Measurements from ENCODE around the gene GFER. TPM values are rescaled to one million over a fixed set of nuclear protein-coding genes. Genes with fewer than 3 reads are reported as not detected.

GFER gene
- total RNA-seq, 2 donors from 2014 or later, result 31.9 to 41.7 TPM

GRCh38 chr16:1997494-1998359 lies 13.7 kb downstream of the GFER start:
- Mint-ChIP-seq H3K4me1 (ENCODE audit: low read depth in 2 of 2) (peaks cover 11 to 28% of the 10 kb centered on the region in 2 donors), H3K4me3 (no peak overlapping the region), H3K27ac (peak overlapping the region in 1 of 2 donors; percentile 39), H3K9me3 (no peaks in the 10 kb centered on the region), H3K27me3 (no peaks in the 10 kb centered on the region), H3K36me3 (no peaks in the 10 kb centered on the region)
- DNase-seq (ENCODE audit: low spot score) (no peak), ATAC-seq (no peak)

GRCh38 chr16:1998360-1998835 lies 14.4 kb downstream of the GFER start:
- Mint-ChIP-seq H3K9me3 (no peaks in the 10 kb centered on the region), H3K4me1 (ENCODE audit: low read depth in 2 of 2) (peaks cover 9 to 27% of the 10 kb centered on the region in 2 donors), H3K27ac (no peak overlapping the region), H3K27me3 (no peaks in the 10 kb centered on the region), H3K4me3 (no peak overlapping the region), H3K36me3 (no peaks in the 10 kb centered on the region)
- no peak for ATAC-seq
- no peak for DNase-seq (ENCODE audit: low spot score)

DNA sequence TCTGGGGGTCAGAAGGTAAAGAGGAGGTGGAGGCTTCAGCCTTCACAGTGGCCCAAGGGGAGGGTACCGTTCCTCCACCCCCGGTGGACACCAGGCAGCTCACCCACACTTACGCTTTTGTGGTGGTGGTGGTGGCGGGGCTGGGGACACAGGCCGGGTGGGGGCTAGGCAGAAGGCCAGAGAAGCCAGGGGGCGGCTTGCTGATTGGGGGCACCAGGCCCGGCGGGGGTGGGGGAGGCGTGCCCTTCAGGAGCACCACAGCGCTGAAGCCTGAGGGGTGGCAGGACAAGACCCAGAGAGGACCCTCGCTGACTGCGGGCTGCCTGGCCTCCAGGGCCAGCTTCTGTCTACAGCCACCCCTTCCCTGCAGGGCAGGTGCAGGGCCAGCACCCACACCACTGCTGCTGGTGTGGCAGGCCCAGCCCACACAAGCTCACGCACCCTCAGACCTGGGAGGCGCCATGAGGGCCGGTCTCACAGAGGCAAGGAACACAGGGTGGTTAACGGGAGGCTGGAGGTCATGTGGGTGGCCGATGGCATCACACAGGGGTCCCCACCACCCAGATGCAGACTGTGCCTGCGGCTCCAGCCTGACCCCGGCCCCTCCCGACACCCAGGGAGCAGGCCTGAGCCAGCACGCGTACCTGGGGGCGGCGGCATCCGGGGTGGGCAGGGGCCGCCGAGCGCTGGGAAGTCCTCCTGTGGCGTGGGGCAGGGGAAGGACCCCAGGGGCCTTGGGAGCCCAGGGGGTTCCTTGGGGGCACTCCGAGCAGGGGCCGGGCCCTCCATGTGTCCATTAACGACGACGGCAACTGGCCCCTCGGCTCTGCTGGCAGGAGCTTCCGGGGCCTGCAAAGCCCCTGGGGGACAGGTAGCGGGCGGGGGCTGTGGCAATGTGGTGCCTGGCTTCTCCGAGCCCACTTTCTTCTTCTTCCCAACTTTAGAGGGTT lies 15.1 kb downstream of the GFER start:
- no peak overlapping the region for H3K27ac Mint-ChIP-seq
- peaks cover 2 to 20% of the 10 kb centered on the region in 2 donors for H3K4me1 Mint-ChIP-seq (ENCODE audit: low read depth in 2 of 2)
- no peak for DNase-seq (ENCODE audit: low spot score)
- no peaks in the 10 kb centered on the region for H3K36me3 Mint-ChIP-seq
- ATAC-seq, result no peak
- H3K27me3 Mint-ChIP-seq, result no peaks in the 10 kb centered on the region
- H3K9me3 Mint-ChIP-seq, result no peaks in the 10 kb centered on the region
- H3K4me3 Mint-ChIP-seq, result no peak overlapping the region

DNA sequence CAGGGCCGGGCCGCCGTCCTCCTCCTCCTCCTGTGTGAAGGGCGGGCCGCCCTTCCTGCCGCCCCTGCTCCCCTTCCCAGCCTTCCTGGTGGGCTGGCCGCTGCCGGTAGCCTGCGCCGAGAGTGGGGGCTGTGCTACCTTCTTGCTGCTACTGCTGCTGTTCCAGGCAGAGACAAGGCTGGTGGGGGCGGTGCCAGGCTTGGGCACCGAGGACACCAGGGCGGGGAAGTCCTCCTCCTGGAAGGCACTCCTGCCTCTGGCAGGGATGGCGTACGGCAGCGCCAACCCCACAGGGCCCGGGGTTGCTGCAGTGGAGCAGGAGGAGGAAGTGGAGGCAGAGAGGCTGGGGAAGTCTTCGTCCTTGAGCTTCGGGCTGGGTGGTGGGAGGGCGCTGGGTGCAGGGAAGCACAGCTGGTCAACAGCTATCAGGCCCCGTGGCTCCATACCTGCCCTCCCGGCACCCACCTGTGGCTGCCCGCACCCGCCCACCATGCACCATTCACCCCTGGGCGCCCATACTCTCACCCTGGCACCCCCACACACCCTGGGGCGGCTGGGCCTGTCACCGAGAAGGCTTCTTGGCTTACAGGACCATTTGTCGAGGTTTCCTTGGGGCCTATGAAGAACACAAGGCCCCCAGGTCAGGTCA lies 16.0 kb downstream of the GFER start:
- Mint-ChIP-seq H3K27ac (no peak overlapping the region), H3K9me3 (no peaks in the 10 kb centered on the region)
- ATAC-seq, result no peak

DNA sequence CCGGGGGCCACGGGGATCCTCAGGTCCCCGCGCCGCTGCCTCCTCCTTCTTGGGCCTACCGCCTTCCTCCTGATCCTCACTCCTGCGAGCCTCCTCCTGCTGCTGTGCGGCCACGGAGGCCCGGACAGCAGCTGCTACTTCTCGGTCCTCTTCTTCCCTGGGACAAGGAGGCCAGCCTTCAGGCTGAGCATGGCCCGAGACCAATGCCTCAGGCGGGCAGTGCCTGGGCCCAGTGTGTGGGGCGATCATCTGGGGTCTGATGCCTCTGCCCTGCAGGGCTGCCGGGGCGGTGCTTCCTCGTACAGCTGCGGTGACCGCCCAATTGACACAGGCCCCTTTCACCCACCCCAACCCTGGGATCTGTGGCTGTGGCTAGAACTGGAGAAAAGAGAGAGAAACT lies 17.0 kb downstream of the GFER start:
- no peak overlapping the region for H3K4me3 Mint-ChIP-seq
- no peak for DNase-seq (ENCODE audit: low spot score)

More for the DNA sequence above, 16.0 kb downstream of the GFER start:
- Mint-ChIP-seq H3K36me3 (no peaks in the 10 kb centered on the region), H3K27me3 (no peaks in the 10 kb centered on the region), H3K4me3 (no peak overlapping the region), H3K4me1 (ENCODE audit: low read depth in 2 of 2) (peaks cover 0 to 21% of the 10 kb centered on the region in 2 donors)
- no peak for DNase-seq (ENCODE audit: low spot score)

DNA sequence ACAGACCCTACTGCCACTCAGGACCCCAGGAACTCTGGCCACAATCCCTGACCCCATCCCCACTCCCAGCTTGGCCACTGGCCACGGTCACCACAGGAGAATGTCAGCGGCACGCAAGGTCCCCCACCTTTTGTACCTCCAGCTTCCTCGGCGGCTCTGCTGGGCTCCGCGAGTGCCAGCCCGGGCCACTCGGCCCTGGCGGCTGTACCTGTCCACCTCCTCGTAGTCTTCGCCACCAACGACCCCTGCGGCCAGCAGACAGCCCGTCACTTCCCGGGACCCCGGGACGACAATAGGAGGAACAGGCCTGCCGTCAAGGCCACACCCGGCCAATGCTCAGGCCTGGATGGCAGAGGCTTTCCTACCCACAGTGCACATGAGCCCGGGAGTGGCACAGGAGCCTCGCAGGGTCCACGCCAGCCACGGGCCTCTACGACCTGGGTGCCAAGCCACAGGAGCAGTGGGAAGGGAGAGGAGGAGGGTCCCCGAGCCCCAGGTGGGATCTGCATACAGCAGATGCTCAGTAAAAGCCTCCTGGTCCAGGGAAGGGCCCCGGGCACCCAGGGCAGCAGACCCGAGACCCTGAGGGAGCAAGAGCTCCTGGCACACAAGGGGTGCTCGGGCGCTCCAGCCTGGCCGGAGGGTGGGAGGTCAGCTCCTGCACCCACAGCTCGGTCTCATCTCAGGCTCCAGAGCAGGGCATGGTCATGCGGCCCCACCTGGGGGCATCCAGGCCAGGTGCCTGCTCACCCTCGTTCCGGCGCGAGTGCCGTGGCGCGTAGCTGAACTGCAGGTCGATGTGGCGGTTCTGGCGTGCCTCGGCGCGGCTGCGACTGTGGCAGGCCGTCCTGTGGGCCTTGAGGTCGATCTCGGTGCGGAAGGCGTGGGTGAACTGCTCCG lies 17.7 kb downstream of the GFER start:
- ATAC-seq (no peak), DNase-seq (ENCODE audit: low spot score) (no peak)
- Mint-ChIP-seq H3K36me3 (no peaks in the 10 kb centered on the region), H3K4me1 (ENCODE audit: low read depth in 2 of 2) (peaks cover 9 to 17% of the 10 kb centered on the region in 2 donors), H3K4me3 (no peak overlapping the region), H3K27me3 (no peaks in the 10 kb centered on the region), H3K27ac (no peak overlapping the region), H3K9me3 (no peaks in the 10 kb centered on the region)

More for the DNA sequence above, 17.0 kb downstream of the GFER start:
- Mint-ChIP-seq H3K9me3 (no peaks in the 10 kb centered on the region), H3K27me3 (no peaks in the 10 kb centered on the region), H3K36me3 (no peaks in the 10 kb centered on the region), H3K27ac (no peak overlapping the region), H3K4me1 (ENCODE audit: low read depth in 2 of 2) (peaks cover 2 to 17% of the 10 kb centered on the region in 2 donors)
- ATAC-seq, result no peak

DNA sequence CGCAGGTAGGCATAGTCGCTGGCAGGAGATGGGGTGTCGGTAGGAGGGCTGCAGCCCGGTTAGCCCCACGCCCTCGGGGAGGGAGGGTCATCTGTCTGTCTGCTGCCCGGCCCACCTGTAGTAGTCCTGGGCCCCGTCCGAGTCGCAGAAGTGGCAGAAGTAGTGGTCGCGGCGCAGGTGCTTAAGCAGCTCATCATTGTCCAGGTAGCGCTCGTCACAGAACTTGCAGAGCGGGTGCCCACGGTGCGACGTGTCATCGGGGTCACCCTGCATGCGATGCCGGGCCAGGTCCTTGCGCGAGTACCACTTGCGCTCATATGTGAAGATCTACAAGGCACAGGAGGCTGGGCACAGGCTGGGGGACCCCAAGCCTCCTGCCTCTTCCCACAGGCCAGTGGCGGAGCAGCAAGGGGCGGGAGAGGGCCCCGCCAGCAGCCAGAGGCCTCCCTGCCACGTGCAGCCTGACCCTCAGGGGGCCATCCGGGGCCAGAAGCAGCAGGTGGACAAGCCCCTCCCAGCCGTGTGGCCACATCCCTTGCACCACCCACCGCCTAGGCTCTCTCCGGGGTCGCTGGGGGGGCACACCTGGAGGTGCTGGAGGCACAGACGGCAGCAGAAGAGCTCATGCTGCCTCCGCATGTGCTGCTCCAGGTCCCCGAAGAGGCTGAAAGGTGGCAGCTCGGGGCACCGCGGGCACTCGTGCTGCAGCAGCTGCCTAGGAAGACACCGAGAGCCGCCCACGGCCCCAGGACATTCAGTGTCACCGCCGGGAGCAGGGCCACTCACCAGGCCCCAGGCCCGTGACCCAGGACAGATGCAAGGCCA lies 18.6 kb downstream of the GFER start:
- no peak for ATAC-seq
- H3K27ac Mint-ChIP-seq, result no peak overlapping the region
- peaks cover 15 to 20% of the 10 kb centered on the region in 2 donors for H3K4me1 Mint-ChIP-seq (ENCODE audit: low read depth in 2 of 2)
- H3K4me3 Mint-ChIP-seq, result no peak overlapping the region
- no peaks in the 10 kb centered on the region for H3K9me3 Mint-ChIP-seq
- no peaks in the 10 kb centered on the region for H3K36me3 Mint-ChIP-seq
- no peak for DNase-seq (ENCODE audit: low spot score)
- H3K27me3 Mint-ChIP-seq, result no peaks in the 10 kb centered on the region

GRCh38 chr16:2003231-2003826 lies 19.3 kb downstream of the GFER start:
- H3K27ac Mint-ChIP-seq, result no peak overlapping the region
- H3K9me3 Mint-ChIP-seq, result no peaks in the 10 kb centered on the region
- DNase-seq (ENCODE audit: low spot score), result no peak
- no peak for ATAC-seq
- H3K36me3 Mint-ChIP-seq, result no peaks in the 10 kb centered on the region
- H3K4me3 Mint-ChIP-seq, result no peak overlapping the region
- H3K4me1 Mint-ChIP-seq (ENCODE audit: low read depth in 2 of 2), result peaks cover 22 to 24% of the 10 kb centered on the region in 2 donors
- no peaks in the 10 kb centered on the region for H3K27me3 Mint-ChIP-seq

DNA sequence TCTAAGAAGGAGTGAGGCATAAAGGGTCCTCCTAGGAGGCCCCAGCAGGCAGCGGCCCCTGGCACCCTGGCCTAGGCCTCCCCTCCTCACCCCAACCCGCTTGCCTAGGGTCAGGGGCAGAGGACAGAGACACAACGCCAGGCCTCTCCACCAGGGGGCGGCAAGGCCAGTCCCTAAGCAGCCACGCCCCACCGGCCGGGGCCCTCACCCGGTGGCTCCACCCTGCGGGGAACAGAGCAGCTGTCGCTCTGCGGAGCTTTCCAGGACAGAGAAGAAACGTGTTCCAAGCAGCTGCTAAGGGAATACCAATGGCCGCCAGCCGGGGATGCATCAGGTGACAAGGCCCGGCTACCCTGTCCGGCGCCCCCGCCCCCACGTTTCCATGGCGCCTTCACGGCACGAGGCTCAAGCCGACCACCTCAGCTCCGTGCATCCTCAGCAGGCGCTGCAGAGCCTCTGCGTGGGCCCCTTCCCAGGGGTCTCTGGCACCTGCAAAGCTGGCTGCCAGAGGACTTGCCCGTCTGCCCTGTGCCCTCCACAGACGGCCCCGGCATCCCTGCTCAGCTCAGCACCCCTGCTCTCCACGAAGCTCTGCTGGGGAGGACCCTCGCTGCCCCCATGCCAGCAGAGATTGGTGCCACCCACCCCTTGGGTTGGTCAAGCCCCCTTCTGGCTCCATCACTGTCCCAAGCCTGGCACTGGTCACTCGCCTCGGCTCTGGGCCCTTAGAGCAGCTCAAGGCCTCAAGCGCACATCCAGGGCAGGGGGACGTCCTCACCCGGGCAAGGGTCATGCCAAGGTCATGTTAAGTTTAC lies 20.0 kb downstream of the GFER start:
- Mint-ChIP-seq H3K4me3 (no peak overlapping the region), H3K27ac (no peak overlapping the region), H3K27me3 (no peaks in the 10 kb centered on the region), H3K4me1 (ENCODE audit: low read depth in 2 of 2) (peaks cover 28% of the 10 kb centered on the region in 2 donors), H3K36me3 (no peaks in the 10 kb centered on the region), H3K9me3 (no peaks in the 10 kb centered on the region)
- peak; percentile 82 for DNase-seq (ENCODE audit: low spot score)
- ATAC-seq, result peak; percentile 85 to 87

DNA sequence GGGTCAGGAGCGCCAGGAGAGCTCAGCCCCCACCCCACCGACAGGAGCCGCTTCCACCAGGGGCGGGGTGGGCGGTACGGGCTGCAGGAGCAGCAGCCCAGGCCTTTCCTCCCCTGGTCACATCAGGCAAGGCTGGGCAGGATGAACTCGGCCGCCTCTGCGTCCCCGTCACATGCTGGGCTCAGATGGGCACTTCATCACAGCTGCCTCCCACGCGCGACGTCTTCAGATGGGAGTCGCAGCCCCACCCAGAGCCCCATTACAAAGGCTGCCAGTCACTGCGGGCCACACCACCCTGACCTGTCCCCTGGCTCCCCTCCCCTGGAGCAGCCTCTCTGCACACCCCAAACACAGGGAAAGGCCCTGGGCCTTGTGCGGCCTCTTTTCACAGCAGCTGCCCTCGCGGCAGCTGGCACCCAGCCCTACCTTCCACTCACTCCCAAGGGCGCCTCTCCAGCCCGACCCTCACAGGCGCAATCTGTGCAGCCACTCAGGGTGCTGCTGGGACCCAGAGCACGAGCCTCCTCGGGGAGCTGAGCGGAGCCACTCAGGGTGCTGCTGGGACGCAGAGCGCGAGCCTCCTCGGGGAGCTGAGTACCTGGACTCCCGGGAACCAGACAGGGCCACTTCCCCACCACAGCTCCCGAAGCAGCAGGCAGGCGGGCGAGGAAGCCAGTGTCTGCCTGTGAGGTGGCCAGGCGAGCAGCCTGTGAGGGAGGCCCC lies 21.0 kb downstream of the GFER start:
- no peaks in the 10 kb centered on the region for H3K27me3 Mint-ChIP-seq
- no peak overlapping the region for H3K27ac Mint-ChIP-seq
- DNase-seq (ENCODE audit: low spot score) (no peak), ATAC-seq (no peak)
- H3K4me1 Mint-ChIP-seq (ENCODE audit: low read depth in 2 of 2), result peaks cover 28 to 30% of the 10 kb centered on the region in 2 donors
- H3K4me3 Mint-ChIP-seq, result no peak overlapping the region
- no peaks in the 10 kb centered on the region for H3K9me3 Mint-ChIP-seq
- H3K36me3 Mint-ChIP-seq, result no peaks in the 10 kb centered on the region

DNA sequence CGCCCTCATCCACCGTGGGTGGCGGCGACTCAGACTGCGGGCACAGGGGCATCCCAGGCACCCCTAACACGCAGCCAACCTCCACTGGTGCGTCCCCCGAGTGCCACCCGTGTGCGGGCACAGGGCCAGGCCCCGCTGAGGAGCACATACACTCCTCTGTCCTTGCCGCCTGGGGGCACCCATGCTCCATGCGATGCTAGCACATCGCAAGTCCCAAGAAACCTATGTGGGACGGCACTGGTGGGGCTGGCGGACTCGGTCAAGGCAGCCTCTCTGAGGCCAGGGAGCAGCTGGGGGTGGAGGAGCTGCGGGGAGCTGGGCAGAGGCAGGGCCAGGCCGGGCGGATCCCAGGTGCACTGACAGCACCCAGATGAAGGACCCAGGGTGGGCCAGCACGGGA lies 21.7 kb downstream of the GFER start:
- no peaks in the 10 kb centered on the region for H3K9me3 Mint-ChIP-seq
- H3K36me3 Mint-ChIP-seq, result no peaks in the 10 kb centered on the region
- H3K4me1 Mint-ChIP-seq (ENCODE audit: low read depth in 2 of 2), result peaks cover 32 to 37% of the 10 kb centered on the region in 2 donors
- no peak overlapping the region for H3K27ac Mint-ChIP-seq
- H3K4me3 Mint-ChIP-seq, result peak overlapping the region; percentile 95
- H3K27me3 Mint-ChIP-seq, result no peaks in the 10 kb centered on the region
- DNase-seq (ENCODE audit: low spot score) (no peak), ATAC-seq (no peak)

All from natural killer cell treated with Interleukin-12 subunit alpha and Interleukin-12 subunit beta and Interleukin-15 and Interleukin-18, amount 100 ng/mL, for 72 hours (primary cell).